ENCODE results near the gene IL17RA.

The IL17RA gene

DNA sequence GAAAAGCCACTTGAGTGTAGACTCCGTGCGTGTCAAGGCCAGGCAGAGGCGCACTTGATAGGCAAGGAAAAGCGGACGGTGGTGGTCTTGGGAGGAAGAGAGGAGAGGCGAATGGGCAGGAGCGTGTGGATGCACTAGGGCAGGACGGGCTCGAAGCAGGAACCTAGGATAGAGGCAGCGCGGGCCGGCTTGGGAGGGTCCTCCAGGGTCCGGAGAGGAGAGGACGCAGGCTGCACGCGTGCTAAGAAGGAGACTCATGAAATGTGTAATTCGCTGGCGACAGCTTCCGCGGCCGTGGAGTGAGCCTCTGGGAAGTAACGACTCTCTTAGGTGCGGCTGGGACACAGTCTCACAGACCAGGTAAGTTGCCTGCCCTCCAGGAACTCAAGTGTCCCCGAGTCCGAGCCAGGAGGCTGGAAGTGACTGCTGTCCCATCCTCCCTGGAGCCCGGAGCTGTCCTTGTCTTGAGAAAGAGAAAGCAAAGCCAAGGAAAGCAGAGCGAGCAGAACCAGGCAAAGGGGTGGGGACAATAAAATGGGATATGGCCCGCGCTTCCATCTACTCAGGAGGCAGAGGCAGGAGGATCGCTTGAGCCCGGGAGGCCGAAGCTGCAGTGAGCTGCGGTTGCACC is 874 bp upstream of the IL17RA start:
- no peak for DNase-seq (ENCODE audit: low read depth)

DNA sequence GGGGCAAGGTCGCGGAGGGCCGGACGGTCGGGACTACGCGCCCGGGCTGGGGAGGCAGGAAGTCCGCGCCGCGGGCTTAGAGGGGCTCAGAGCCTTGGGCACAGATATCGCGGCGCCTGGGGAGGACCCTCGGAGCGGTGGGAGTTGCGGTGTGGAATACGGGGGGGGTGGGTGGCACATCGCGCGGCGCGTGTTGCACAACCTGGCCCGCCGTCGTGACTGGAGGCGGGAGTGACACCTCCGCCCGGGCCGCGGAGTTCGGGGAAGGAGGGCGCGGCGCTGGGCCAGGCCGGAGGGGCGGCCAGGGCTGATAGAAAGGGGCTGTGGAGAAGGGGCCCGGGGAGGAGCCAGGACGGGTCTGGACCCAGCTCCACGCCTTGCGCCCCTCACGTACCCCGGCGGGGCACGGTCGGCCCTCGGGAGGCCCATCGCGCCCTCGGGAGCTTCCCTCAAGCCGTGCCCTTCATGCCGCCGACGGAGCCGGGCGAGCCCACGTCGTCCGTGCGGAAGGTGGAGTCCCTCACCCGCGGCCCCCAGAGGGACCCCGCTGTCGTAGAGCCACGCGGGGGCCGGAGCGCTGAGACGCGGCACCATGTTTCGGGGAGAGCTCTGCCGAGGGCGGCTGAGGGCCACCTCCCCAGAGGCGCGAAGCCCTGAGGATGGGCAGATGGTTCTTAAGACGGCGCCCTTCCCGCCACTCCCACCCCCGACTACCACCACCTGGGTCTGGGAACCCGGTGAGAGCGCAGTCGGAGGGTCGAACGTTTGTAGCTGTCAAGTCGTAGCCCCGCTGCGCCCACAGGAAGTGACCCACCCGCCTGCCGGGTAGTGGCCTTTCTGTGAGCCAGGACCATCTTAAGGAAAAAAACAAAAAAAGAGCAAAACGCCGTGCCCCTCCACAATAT is 729 bp downstream of the IL17RA start:
- DNase-seq (ENCODE audit: low read depth): no peak

DNA sequence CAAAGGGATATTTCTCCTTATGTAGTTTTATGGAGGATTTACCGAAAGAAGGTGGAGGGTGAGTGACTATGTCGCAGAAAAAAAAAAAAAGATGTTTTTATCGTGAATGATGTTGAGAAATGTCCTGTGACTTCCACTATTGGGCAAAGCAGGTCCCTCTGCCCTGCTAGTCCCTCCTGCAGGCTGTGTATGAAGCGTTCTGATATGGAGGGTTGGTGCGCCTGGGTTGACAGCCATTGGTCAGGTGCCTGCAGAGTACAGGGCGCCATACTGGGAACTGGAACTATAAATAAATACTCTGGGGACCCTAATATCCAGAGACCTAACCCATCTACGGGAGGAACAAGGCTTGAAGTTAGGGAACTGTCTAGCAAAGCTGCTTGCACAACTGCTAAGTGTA is 1.5 kb downstream of the IL17RA start:
- DNase-seq (ENCODE audit: low read depth): no peak

DNA sequence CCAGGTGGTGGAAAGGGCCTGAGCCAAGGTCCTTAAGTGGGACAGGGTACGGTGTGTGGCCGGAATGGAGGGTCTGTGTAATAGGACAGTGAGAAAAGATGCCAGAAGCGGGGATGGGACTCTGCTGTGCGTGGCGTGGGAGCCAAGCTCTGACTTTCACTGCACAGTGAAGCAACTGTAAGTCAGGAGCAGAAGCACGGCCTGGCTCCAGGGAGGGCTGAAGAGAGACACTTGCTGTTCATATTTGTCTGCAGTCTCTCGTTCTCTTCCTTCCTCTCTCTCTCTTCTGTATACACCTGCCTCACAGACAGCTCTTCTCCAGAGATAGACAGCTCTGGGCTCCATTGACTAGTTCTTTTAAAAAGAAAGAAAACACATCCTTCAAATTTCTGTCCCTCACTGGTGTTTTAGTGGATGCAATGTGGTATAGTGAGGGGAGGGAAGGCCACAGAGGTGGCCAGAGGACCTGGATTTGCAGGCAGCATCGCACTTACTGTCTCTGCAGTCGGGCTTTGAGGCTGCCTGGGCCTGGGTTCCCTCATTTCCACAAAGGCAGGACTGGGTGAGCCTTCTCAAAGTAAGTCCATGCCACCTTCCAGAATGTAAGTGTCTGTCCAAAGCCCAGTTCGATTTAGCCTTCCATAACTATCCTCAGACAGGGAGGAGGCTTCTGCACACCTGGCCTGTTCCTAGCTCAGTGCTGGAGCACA is 2.1 kb downstream of the IL17RA start:
- DNase-seq (ENCODE audit: low read depth): no peak

DNA sequence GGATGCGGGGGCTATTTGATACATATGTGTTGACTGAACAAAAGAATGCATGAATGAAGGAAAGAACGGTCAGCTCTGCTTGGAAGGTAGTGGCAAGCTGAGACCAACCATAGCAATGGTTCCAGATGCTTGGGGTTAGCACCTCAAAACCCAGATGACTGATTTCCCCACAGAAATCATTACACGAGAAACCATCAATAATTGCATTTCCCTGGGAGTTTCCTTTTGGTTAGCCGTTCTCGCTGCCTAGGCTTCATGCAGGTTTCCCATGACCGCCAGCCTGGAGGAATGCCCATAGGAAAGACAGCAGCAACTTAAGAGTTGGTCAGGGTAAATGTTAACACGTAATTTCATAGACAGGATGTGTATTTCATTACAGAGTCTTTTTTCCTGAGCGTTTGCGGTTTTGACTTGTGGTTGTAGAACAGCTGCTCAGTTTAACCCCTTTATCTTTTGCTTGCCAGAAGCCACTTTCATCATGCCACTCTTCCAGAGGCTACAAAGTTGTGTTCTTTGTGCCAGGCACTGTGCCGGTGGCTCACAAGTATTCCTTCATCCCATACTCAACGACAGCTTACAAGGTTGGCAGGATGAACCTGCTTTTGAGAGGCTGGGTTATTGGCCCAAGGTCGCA is 2.8 kb downstream of the IL17RA start:
- no peak for DNase-seq (ENCODE audit: low read depth)

DNA sequence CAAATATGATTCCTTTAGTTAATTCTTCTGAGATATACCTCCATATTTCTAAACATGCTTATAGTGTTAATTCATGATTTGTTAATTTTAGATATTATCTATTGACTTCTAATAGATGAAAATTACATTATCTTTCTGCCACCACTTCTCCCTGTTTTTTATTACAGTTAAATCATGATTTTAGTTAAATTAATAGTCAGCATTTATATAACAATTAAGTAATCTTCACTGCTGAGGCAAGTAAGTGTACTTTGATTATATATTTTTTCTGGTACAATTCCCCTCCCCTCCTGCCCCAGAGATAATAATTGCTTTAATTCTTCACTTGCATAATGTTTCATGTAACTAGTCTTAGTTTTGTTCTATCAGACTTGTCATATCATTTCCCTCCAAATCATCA is 5.8 kb downstream of the IL17RA start:
- DNase-seq (ENCODE audit: low read depth): no peak

DNA sequence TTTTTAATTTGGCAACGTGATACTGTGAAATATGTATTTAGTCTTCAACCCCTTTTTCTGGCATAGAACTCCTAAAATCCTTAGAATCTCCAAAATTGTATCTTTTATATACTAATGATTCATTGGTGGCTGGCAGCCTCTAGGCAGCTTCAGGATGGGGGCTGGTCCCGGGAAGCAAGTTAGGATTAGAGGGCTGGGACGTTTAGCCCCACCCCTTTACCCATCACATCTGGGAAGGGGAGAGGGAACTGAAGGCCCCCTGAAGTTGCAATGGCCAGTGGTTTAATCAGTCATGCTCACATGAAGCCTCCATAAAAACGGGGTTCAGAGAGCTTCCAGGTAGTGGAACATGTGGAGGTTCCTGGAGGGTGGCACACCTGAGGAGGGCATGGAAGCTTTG is 7.1 kb downstream of the IL17RA start:
- DNase-seq (ENCODE audit: low read depth): no peak

DNA sequence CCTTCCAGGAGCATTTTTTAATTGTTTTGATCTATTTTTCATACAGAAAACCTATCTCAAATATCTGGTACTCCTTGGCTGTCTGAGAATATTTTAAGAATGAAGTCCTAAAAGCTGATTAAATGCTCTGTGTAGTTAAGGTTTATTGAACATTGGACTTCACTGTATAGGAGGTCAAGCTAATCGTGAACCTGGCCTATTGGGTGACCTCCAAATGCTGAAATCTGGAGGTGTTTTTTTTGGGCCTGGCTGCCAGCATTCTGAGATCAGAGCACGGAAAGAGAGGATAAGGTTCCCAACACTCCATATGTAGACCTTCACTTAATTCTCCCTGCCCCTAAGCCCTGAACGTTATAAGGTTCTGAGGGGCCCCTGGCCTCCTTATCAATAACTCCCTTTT is 8.3 kb downstream of the IL17RA start:
- DNase-seq (ENCODE audit: low read depth): no peak

DNA sequence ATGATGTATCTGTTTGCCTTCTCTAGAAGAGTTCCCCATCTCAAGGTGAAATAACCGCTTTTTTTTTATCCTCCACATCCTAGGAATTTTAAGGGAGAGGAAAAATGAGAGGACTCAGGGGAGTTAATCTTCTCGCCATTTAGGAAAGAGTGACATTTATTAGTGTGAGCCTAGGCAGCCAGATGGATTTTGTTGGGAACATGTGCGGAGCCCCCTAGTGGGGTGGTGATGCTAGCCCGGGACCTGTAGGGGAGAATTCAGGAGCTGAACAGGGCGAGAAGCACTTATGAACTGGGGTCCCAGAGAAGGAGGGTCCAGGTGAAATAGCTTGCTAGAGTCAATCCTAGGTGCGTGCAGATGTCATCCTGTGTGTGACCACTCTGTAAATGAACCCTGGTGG is 10.7 kb downstream of the IL17RA start:
- no peak for DNase-seq (ENCODE audit: low read depth)

DNA sequence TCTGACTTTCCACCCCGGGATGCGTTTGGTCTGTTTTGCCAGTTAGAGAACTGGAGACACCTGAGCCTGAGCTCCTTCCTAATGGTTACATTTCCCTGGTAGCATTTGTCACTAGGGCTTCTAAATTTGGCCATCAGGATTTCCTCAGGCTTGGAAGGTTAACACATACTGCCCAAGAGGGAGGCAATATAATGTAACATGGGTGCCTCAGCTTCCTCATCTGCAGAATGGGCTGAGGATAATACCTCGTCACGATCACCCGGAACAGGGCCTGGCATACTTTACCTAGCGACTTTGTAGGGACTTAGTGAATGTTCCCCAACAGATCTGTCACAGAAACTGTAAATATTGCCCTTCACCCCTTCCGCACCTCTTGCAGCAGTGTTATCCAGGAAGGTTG is 11.3 kb downstream of the IL17RA start:
- DNase-seq (ENCODE audit: low read depth): no peak

DNA sequence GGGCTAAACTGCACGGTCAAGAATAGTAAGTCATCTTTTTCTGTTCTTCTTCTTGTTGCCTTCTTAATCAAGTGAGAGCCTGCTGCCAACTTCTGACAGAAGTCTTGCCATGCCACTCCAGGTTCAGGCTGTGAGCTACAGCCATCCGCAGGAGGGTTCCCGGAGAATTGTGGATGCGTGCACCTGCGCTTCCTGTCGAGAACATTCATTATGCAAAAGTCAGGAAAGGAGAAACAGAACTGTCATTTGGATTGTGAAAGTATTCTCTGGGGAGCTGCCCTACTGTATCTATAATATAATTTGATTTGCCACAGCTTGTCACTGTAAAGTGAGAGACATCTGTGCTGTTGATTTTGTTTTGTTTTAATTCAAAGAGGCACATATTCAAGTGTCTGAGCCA is 12.3 kb downstream of the IL17RA start:
- no peak for DNase-seq (ENCODE audit: low read depth)

DNA sequence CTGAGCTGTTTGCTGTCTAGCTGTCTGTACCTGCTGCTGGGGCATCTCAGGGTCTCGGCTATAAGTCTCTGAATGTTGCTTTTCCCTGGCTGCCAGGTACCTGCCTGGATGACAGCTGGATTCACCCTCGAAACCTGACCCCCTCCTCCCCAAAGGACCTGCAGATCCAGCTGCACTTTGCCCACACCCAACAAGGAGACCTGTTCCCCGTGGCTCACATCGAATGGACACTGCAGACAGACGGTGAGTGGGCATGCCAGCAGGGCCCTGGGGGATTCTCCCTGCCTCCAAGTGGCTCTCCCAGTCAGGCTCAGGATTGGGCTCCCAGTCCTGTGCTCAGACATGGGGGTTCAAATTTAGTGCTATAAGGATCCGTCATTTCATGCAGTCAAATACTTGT is 12.9 kb downstream of the IL17RA start:
- DNase-seq (ENCODE audit: low read depth): no peak

DNA sequence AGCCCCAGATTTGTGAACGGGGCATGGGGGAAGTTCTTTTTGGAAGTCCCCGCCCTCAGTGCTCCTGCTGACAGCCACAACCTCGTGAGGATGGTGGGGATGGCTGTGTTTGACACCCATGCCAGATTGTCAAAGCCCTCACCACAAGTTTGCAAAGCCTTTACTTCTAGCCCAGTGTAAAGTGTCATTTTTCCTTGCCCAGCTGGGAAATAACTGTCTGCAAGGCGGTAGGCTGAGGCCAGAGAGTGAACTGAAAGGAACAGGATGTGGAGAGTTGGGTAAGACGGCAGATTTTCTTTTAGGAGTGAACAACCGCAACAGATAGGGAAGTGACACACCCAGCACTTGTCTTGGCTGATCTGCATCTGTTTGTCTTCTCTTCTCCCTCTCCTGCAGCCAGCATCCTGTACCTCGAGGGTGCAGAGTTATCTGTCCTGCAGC is 13.6 kb downstream of the IL17RA start:
- DNase-seq (ENCODE audit: low read depth): no peak

DNA sequence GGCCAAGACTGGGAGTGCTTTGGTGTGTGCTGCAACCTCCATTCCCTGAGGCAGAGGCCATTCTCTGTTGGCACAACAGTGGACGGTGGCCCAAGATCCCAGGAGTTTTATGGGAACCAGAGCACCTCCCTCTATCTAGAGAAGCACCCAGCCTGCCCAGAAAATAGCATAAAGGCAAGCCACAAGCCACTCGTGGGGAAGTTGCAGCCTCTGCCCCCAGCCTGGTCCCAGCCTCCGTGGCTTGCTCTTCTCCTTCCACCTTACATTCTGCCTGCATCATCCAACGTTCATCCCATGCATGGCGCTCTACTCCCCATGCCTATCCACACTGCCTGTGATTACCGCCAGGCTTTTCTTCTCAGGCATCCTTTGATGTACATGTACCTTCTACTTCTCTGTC is 15.8 kb downstream of the IL17RA start:
- no peak for DNase-seq (ENCODE audit: low read depth)

DNA sequence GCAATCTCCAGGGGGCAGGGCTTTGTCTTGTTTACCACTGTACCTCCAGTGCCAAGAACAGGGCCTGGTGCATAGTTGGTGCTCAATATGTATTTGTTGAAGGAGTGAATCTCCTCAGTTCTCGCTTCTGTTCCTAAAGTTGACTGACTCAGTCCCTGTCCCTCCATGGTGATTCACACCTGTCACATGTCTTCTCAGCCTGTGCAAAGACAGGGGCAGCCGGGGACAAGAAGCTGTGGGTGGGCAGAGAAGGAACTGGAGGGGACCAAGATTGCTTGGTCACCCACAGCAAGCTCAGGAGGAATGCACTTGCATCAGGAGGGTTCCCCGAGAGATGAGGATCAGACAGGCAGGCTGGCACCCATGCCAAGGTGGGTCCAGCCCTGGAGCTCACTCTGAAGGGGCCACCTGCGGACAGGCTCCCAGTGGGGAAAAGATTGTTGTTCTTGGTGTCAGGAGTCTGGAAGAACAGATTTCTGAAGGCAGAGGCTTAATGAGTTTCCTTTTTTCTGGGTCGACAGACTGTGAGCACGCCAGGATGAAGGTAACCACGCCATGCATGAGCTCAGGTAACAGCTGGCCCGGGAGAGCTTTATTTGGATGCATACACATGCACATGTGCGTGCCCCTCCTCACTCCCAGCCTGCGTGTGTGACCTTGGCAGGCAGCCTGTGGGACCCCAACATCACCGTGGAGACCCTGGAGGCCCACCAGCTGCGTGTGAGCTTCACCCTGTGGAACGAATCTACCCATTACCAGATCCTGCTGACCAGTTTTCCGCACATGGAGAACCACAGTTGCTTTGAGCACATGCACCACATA is 16.9 kb downstream of the IL17RA start:
- no peak for DNase-seq (ENCODE audit: low read depth)

DNA sequence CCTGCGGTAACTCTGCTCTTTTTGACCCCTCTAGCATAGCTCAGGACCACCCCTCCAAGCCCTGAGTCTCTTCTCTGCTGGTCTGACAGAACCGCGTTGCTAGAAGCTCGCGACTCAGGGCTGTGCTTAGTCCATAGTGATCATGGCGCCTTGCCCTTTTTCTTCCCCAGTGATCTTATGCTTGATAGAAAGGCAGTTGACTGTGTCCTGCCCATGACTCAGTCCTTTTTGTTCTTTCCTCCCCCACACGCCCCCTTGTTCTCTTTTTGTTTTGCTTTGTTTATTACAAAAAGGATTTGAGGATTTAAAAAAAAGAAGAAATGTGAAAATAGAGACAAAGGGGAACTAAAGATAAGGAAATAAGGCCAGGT is 17.5 kb downstream of the IL17RA start:
- no peak for DNase-seq (ENCODE audit: low read depth)

DNA sequence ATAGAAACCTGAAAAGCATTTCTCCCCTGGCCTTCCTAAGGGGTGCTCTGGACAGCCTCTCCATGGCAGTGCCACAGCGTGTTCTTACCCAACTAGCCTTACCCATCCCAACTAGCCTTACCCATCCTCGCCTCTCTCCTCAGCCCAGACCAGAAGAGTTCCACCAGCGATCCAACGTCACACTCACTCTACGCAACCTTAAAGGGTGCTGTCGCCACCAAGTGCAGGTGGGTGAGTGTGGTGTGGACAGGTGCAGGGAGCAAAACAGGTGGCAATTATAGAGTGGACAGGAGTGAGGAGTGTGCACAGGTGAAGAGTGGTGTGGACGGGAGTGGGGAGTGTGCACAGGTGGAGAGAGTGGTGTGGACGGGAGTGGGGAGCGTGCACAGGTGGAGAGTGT is 18.6 kb downstream of the IL17RA start:
- DNase-seq (ENCODE audit: low read depth): no peak

DNA sequence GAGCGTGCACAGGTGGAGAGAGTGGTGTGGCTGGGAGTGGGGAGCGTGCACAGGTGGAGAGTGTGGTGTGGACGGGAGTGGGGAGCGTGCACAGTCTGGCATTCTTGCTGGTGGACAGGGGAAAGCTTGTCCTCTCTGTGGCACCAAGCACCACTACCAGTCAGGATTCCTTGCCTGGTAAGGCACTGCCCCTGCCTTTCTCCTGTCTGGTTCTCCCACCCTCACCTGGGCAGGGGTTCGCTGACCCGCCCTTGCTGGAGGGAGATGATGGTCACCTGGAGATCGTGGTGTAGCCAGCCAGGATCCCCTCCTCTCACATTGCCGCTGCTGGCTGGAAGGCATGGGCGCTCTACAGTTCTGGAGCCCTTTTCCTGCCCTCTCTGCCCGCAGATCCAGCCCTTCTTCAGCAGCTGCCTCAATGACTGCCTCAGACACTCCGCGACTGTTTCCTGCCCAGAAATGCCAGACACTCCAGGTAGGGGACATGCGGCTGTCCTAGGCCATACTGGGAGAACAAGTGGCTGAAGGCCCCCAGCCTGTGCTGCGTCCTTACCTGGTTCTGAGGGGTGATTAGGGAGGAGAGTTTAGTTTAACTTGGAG is 19.6 kb downstream of the IL17RA start:
- DNase-seq (ENCODE audit: low read depth): no peak

DNA sequence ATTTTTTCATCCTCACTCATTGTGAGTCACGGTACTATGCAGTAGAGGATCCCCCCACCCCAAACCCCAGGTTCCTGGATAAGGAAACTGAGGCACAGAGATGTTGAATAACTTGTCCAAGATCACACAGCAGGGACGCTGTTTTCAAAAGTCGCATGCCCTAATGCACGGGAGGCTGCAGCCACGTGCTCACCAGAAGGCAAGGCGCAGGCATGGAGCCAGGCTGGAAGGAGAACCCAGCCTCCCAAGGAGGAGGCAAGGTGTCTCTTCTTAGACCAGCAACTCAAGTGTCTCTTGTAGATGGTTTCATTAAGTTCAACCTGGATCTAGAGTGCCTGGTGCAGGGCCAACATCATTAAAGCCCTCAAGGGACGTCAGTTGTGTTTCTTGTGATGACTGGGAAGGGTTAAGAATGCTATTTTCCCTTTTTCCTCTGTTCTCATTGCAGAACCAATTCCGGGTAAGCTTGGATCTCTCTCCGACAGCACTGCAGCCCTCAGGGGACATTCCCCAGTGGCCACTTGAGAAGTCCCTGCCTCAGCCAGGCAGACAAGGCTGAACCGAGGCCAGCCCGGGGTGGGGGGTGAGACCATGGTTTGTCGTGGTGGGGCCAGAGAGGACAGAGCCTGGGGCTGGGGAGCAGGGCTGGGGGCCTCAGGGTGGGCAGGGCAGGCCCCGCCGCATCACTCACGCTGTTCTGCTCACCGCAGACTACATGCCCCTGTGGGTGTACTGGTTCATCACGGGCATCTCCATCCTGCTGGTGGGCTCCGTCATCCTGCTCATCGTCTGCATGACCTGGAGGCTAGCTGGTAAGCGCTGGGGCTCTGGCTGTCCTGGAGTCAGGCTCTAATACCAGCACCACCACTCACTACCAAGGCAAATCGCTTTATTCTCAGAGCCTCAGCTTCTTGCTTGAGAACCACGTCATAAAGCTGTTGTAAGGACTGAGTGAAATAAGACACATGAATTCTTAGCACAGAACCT is 20.6 kb downstream of the IL17RA start:
- DNase-seq (ENCODE audit: low read depth): no peak

DNA sequence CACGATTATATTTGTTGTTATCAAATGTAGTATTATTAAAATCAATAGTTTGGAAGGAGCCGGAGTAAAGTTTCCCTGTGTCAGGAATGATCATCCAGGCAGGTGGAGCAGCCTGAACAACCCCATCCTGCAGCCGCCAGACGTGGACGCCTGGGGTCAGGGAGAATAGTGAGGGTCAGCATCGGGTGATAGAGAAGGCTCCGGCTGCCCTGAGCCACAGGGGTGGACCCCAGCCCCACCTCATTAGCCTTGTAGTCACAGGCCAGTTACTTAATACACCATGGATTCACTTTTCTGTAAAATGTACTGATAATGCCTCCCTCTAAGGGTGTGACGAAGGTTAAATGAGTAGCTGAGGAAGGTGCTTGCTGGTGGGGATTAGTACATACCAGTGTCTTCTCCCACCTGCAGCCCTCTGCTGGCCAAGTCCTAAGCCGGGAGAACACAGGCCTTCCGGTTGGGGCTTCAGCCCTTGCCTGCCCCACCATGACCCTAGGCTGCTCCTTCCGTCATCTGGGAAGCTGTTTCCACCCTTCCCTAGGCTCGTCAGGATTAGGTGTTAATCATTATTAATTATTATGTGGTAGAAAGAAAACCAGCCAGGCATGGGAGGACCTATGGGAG is 21.5 kb downstream of the IL17RA start:
- DNase-seq (ENCODE audit: low read depth): no peak
